ENCODE data around the gene LPCAT1.

The LPCAT1 gene

DNA sequence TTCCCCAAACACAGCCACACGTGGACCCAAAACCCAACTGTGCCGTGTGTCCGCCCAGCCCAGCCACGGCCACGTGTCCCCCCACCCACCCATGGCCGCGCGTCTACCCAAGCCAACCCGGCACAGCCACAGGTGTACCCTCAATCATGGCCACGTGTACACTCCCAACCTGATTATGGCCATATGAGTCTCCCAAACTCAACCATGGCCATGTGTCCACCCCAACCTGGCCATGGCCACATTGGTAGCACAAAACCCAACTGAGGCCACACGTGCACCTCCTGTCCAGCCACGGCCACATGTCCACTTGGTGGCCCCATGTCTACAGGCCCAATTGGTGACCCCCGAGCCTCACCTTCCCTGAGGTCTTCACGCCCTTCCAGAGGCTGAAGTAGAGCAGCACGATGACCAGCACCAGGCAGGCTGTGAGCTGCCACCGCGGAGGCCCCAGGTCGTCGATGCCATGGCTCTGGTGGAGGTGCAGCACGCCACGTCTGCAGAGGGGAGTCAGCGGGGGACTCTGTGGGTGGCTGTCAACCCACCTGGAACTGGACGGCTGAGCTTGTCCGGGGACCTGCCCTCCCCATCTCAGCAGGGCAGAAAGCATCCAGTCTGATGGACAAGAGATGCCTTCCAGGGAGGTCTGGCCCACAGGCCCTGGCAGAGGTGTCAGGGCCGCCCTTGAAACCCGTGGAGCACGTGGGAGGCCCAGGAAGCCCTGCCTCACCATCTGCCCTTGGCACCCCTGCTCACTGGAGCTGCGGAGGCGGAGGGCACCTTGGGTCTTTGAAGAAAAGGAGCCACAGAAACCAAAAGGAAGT, 102.0 kb downstream of the LPCAT1 start:
- no peak for DNase-seq (ENCODE audit: low read depth in 1 of 2, low spot score in 1 of 2)
- in situ Hi-C loops (cut with HindIII; ENCODE audit: low pct_unique_long_range_greater_than_20kb, low sequenced_read_pairs), result no loop called here
- TF ChIP-seq JUND (IDR thresholded peaks at IDR 0.05; ENCODE audit: low read depth), result no peak

DNA sequence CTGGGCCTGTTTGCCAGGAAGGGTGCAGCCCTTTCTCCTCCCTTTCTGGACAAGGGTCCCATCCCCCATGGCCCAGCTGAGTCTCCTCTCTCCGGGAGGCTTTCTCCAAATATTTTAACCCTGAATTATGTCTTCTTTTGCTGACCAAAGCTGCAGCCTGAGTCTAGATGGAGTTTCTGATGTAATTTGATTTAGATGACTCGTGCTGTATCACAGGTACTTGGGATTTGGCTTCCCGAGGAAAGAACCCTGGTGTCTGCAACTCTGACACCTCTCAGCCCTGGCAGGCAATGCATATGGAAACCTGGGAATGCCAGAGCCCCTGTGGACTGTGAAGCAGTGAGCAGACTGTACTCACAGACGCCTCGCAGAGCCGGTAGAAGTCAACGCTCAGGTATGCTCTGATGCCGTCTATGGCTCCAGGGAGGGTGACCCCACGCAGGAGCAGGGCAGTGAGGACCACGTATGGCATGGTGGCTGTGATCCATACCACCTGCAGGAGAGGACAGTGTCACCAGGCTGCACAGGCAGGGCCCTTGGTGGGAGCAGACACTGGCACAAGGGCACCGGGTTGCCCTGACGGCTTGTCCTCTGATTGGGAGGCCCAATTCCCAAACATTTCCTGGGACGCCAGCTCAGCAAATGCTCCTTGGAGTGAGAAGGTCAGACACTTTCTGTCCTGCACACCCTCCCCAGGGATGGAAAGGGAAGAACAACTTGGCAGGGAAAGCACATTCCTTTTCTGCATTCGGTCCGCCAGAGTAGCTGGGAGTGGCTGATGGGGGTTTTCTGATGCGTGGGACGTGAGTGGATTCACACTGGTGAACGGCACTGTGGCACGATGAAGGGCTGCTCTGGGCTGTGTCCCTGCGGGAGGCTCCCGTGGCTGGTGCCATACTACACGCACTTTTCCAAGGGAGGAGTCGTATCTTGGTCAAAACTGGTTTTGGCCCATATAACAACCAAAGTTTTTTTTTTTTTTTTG, 103.3 kb downstream of the LPCAT1 start:
- no peak for TF ChIP-seq JUND (IDR thresholded peaks at IDR 0.05; ENCODE audit: low read depth)
- no peak for DNase-seq (ENCODE audit: low read depth in 1 of 2, low spot score in 1 of 2)
- in situ Hi-C loops (cut with HindIII; ENCODE audit: low pct_unique_long_range_greater_than_20kb, low sequenced_read_pairs), result no loop called here

GRCh38 chr5:1419476-1420210, 104.1 kb downstream of the LPCAT1 start:
- TF ChIP-seq JUND (IDR thresholded peaks at IDR 0.05; ENCODE audit: low read depth), result no peak
- in situ Hi-C loops (cut with HindIII; ENCODE audit: low pct_unique_long_range_greater_than_20kb, low sequenced_read_pairs), result no loop called here
- DNase-seq (ENCODE audit: low read depth in 1 of 2, low spot score in 1 of 2), result no peak

DNA sequence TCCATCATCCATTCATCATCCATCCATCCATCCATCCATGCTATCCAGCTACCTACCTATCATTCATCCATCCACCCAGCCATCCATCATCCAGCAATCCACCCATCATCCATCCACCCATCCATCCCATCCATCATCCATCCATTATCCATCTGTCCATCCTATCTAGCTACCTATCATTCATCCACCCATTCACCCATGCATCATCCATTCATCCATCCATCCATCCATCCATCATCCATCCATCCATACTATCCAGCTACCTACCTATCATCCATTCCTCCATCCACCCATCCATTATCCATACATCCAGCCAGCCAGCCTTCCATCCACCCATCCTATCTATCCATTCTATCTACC, 104.9 kb downstream of the LPCAT1 start:
- no peak for TF ChIP-seq JUND (IDR thresholded peaks at IDR 0.05; ENCODE audit: low read depth)
- in situ Hi-C loops (cut with HindIII; ENCODE audit: low pct_unique_long_range_greater_than_20kb, low sequenced_read_pairs), result no loop called here

DNA sequence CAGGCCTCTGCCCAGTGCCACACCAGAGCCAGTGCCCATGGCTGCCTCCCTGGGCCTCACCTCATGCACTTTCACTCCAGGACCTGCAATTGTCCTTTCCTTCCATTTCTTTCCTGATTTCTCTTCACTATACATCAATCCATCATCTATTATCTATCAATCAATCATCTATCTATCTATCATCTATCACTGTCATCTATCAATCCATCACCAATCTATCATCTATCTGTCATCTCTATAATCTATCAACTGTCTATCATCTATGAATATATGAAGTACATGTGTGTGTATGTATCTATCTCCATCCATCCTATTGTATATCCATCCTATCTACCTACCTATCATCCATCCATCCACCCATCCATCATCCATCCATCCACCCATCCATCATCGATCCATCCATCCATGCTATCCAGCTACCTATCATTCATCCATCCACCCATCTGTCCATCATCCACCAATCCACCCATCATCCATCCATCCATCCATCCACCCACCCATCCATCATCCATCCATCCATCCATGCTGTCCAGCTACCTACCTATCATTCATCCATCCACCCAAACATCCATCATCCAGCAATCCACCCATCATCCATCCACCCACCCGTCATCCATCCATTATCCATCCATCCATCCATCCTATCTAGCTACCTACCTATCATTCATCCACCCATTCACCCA, 105.4 kb downstream of the LPCAT1 start:
- no peak for TF ChIP-seq JUND (IDR thresholded peaks at IDR 0.05; ENCODE audit: low read depth)
- in situ Hi-C loops (cut with HindIII; ENCODE audit: low pct_unique_long_range_greater_than_20kb, low sequenced_read_pairs), result no loop called here
- DNase-seq (ENCODE audit: low read depth in 1 of 2, low spot score in 1 of 2), result no peak

More for the DNA sequence above, 104.9 kb downstream of the LPCAT1 start:
- DNase-seq (ENCODE audit: low read depth in 1 of 2, low spot score in 1 of 2), result no peak

DNA sequence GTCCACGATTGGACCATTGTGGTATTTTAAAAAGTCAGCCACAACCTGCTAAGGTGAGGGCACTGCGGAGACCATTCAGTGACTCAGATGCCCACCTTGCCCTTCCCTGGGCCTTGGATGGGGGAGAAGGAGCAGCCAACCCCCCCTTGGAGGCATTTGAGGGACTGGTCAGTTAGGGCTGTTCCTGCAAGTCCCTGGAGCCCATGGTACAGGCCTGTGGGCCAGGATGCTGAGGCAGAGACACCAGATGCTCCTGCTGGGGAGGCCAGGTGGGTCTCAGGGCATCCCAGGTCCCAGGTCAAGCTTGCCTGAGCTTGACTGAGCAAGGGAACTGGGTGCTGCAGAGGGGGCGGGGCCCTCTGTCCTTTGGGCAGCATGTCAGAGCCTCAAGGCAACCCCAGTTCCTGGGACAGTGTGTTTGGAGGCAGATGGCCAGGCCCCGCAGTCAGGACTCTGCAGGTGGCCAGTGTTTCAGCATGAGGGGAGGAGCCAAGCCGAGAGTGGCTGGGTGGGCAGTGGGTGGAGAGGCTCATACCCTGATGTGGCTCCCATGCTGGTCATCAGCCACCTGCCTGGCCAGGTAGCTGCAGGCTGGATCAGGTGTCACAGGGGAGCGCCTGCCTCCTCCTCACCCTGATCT, 106.1 kb downstream of the LPCAT1 start:
- in situ Hi-C loops (cut with HindIII; ENCODE audit: low pct_unique_long_range_greater_than_20kb, low sequenced_read_pairs), result no loop called here
- DNase-seq (ENCODE audit: low read depth in 1 of 2, low spot score in 1 of 2), result no peak
- TF ChIP-seq JUND (IDR thresholded peaks at IDR 0.05; ENCODE audit: low read depth), result no peak

GRCh38 chr5:1416856-1417469, 106.8 kb downstream of the LPCAT1 start:
- TF ChIP-seq JUND (IDR thresholded peaks at IDR 0.05; ENCODE audit: low read depth), result no peak
- in situ Hi-C loops (cut with HindIII; ENCODE audit: low pct_unique_long_range_greater_than_20kb, low sequenced_read_pairs), result no loop called here

DNA sequence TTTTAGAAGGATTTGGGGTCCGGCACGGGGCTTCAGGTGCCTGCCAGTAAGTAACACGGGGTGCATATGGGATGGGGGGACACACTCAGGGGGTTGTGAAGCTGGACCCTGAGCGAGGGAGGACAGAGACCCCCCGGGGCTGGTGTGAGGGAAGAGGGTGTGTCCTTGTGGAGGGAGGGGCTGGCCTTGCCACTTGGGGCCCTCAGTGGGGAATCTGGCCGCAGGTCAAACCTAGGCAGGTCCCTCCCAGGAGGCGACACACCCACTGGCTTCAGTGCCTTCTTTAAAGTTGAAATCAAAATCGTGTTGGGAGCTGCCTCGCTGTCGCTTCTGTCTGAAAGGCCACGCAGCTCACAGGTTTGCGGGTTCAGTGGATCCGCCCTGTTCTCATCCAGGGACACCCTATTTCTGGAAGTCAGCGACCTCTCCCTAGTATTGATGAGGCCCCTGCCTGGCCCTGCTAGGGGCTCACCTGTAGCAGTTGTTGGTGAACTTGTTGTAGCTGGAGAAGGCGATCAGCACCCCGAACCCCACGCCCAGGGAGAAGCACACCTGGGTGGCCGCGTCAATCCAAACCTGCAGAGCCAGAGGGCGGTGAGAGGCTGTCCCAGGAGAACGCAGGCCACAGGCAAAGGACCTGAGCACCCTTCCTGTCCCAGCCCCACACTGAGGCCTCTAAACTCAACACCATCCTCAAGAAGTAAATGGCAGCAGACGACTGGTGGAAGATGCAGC, 108.0 kb downstream of the LPCAT1 start:
- no peak for DNase-seq (ENCODE audit: low read depth in 1 of 2, low spot score in 1 of 2)
- no peak for TF ChIP-seq JUND (IDR thresholded peaks at IDR 0.05; ENCODE audit: low read depth)
- in situ Hi-C loops (cut with HindIII; ENCODE audit: low pct_unique_long_range_greater_than_20kb, low sequenced_read_pairs), result no loop called here

More at GRCh38 chr5:1416856-1417469, 106.8 kb downstream of the LPCAT1 start:
- no peak for DNase-seq (ENCODE audit: low read depth in 1 of 2, low spot score in 1 of 2)

DNA sequence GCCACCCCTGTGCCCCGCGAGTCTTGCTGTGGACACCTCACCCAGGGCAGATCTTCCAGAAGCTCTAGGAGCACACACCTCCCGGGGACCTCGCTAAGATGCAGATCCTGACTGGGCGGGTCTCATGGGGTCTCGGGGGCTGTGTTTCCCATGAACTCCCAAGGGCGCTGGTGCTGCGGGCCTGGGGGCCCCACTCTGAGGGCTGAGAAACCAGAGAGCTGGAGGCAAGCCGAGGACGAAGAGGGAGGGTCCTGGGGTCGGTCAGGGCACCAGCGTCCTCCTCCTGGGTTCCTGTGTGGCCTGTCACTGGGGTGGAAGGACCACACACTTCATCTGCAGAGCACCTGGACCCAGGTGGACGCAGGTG, 108.7 kb downstream of the LPCAT1 start:
- in situ Hi-C loops (cut with HindIII; ENCODE audit: low pct_unique_long_range_greater_than_20kb, low sequenced_read_pairs), result no loop called here
- no peak for TF ChIP-seq JUND (IDR thresholded peaks at IDR 0.05; ENCODE audit: low read depth)
- DNase-seq (ENCODE audit: low read depth in 1 of 2, low spot score in 1 of 2), result no peak

DNA sequence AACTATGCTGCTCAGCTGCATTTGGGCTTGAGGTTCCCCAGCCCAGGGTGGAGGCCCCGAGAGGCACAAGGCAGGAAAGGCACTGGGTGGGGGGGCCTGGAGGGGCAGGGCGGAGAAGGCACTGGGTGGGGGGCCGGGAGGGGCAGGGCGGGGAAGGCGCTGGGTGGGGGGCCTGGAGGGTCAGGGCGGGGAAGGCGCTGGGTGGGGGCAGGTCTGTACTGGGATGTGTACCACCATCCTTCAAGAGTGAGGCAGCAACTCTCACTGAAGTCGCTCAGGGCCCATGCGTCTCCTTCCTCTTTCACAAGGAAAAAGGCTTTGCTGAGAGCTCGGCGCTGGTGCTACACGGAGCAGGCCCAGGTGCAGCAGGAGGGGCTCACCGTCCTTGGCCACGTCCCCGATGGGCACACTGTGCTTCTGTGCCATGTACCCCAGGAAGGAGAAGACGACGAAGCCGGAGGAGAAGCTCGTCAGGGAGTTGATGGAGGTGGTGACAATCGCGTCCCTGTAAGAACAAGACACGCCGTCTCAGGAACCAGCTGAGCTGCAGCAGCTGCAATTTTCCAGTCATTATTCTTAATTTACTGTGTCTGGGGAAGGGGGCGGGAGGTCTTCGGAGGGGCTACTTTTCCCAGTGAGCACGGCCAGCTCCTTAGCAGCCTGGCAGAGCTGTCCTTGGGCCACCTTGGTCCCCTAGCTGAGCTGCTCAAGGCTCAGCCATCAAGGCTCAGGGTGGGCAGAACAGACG, 109.3 kb downstream of the LPCAT1 start:
- TF ChIP-seq JUND (IDR thresholded peaks at IDR 0.05; ENCODE audit: low read depth), result no peak
- in situ Hi-C loops (cut with HindIII; ENCODE audit: low pct_unique_long_range_greater_than_20kb, low sequenced_read_pairs), result no loop called here
- DNase-seq (ENCODE audit: low read depth in 1 of 2, low spot score in 1 of 2), result no peak
